ENCODE results near the gene HMBS.
"Not testable (repeated sequence)": the region's sequence is repeated elsewhere in the genome, so short reads cannot be mapped to it uniquely, and the experiment has no call there.

HMBS gene

GRCh38 chr11:119101759-119102423, 17.2 kb downstream of the HMBS start, which contains the start of gene DPAGT1 (continued):
- TF ChIP-seq, protein P1, sequence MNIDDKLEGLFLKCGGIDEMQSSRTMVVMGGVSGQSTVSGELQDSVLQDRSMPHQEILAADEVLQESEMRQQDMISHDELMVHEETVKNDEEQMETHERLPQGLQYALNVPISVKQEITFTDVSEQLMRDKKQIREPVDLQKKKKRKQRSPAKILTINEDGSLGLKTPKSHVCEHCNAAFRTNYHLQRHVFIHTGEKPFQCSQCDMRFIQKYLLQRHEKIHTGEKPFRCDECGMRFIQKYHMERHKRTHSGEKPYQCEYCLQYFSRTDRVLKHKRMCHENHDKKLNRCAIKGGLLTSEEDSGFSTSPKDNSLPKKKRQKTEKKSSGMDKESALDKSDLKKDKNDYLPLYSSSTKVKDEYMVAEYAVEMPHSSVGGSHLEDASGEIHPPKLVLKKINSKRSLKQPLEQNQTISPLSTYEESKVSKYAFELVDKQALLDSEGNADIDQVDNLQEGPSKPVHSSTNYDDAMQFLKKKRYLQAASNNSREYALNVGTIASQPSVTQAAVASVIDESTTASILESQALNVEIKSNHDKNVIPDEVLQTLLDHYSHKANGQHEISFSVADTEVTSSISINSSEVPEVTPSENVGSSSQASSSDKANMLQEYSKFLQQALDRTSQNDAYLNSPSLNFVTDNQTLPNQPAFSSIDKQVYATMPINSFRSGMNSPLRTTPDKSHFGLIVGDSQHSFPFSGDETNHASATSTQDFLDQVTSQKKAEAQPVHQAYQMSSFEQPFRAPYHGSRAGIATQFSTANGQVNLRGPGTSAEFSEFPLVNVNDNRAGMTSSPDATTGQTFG (tag by site-specific recombination; IDR thresholded peaks at IDR 0.05; ENCODE audit: borderline replicate concordance) = no peak

DNA sequence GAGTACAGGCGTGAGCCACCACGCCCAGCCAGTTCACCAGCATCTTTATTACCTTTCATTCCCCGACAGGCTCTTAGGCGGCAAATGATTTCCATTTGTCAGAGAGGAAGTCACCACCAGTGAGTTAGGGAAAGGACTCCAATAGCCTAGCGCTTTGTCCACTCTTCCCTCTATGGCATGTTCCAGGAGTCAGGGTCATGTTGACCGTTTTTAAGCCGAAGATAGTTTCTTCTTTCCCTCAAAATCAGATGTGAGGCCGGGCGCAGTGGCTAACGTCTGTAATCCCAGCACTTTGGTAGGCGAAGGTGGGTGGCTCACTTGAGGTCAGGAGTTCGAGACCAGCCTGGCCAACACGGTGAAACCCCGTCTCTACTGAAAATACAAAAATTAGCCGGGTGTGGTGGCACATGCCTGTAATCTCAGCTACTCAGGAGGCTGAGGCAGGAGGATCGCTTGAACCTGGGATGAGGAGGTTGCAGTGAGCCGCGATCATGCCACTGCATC, 18.5 kb downstream of the HMBS start:
- CTCF ChIA-PET = interaction anchor here (0.8 to 2.3 kb wide), 4 partner anchors 20 to 220 kb away, joined by 3 to 7 read pairs (median 6); partner anchors contain the start of gene NLRX1
- H3K27ac ChIP-seq (ENCODE audit: extremely low read depth, low read depth, low read length) = not testable (repeated sequence)

GRCh38 chr11:119103793-119104192, 19.1 kb downstream of the HMBS start:
- H3K9me3 ChIP-seq (ENCODE audit: control insufficient read depth, insufficient read depth, low read depth, low read length) = no peaks in the 10 kb centered on the region
- H3K4me3 ChIP-seq (ENCODE audit: low read depth, low read length) = no peak overlapping the region
- H3K36me3 ChIP-seq (ENCODE audit: control insufficient read depth in 2 of 2, insufficient read depth in 1 of 2, low read length in 2 of 2) = peaks cover 0 to 3% of the 10 kb centered on the region in 2 experiments; a peak in 1 of 3 replicates
- H3K4me1 ChIP-seq (ENCODE audit: control insufficient read depth, insufficient read depth, low read length) = no peaks in the 10 kb centered on the region
- CTCF ChIA-PET = interaction anchor here (1.2 kb wide), 1 partner anchor 220 kb away, joined by 4 read pairs; no protein-coding TSS in a partner anchor
- no peak overlapping the region for H3K27ac ChIP-seq (ENCODE audit: extremely low read depth, low read depth, low read length)
- TF ChIP-seq ZNF423 (tag by site-specific recombination; IDR thresholded peaks at IDR 0.05) (no peak), ZNF610 (tag by site-specific recombination; IDR thresholded peaks at IDR 0.05; ENCODE audit: borderline replicate concordance) (no peak), ZNF169 (tag by site-specific recombination; IDR thresholded peaks at IDR 0.05) (no peak), ZNF654 (tag by site-specific recombination; IDR thresholded peaks at IDR 0.05; ENCODE audit: low read depth) (peak; percentile 27; the same call in 1 of the 2 replicates), ZNF211 (tag by site-specific recombination; IDR thresholded peaks at IDR 0.05; ENCODE audit: low read depth) (no peak), ZNF571 (tag by site-specific recombination; IDR thresholded peaks at IDR 0.05) (no peak), ZFP37 (tag by site-specific recombination; IDR thresholded peaks at IDR 0.05) (no peak), ZNF174 (tag by site-specific recombination; IDR thresholded peaks at IDR 0.05) (no peak), PRDM1 (tag by site-specific recombination; IDR thresholded peaks at IDR 0.05) (0 out of 2 replicates have a peak, but pooled peaks have one; percentile 38), ZNF202 (tag by site-specific recombination; IDR thresholded peaks at IDR 0.05; ENCODE audit: borderline replicate concordance) (no peak), IKZF3 (tag by site-specific recombination; IDR thresholded peaks at IDR 0.05) (no peak), ZNF626 (tag by site-specific recombination; IDR thresholded peaks at IDR 0.05) (no peak), ZNF121 (tag by site-specific recombination; IDR thresholded peaks at IDR 0.05) (no peak), ZNF843 (tag by site-specific recombination; IDR thresholded peaks at IDR 0.05) (no peak), GLIS1 (tag by site-specific recombination; IDR thresholded peaks at IDR 0.05) (peak; percentile 89), CTCF (tag by site-specific recombination; IDR thresholded peaks at IDR 0.05) (peak; percentile 40; the same call in 1 of the 2 replicates), KLF1 (tag by site-specific recombination; IDR thresholded peaks at IDR 0.05) (no peak), PRDM4 (tag by site-specific recombination; IDR thresholded peaks at IDR 0.05) (peak; percentile 74)
- POLR2A ChIA-PET = interaction anchor here (0.5 kb wide), 1 partner anchor 19 kb away, joined by 5 read pairs; no protein-coding TSS in a partner anchor

More for the DNA sequence above, 18.5 kb downstream of the HMBS start:
- POLR2A ChIA-PET = interaction anchor here (0.6 to 1.8 kb wide), 7 partner anchors 18 to 85 kb away, joined by 4 to 22 read pairs (median 8); partner anchors contain the start of genes HINFP, NLRX1, RPS25 and TRAPPC4
- not testable (repeated sequence) for H3K9me3 ChIP-seq (ENCODE audit: control insufficient read depth, insufficient read depth, low read depth, low read length); H3K4me3 ChIP-seq (ENCODE audit: low read depth, low read length); H3K36me3 ChIP-seq (ENCODE audit: control insufficient read depth in 2 of 2, insufficient read depth in 1 of 2, low read length in 2 of 2); H3K4me1 ChIP-seq (ENCODE audit: control insufficient read depth, insufficient read depth, low read length)

Measured in HEK293 (cell line).